A204.1 (cell line): ENCODE results near the gene NKAIN4.

Experiments used
- FAIRE-seq: peaks from 2 replicates; lab custom pipeline; 2012; peaks lifted over from hg19 to GRCh38; lab: Jason Lieb, UNC

The NKAIN4 gene

DNA sequence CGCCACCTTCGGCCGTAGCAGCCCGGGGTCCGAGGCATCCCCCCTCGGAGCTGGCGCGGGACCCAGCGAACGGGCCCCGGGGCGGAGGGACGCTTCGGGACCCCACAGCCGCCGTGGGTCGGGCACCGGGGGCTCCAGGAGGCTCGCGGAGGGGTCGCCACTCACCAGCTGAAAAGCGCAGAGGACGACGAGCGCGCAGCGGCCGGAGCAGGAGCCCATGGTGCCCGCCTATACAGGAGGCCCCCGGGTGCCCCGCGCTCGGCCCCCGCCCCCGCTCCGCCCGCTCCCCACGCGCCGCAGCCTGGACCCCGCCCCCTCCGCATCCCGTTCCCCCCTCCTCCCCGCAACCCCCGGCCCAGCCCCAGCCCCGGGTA, at the start of gene NKAIN4:
NKAIN4 (minus strand) TSS at position 232 of the 374 bp plus-strand sequence; CDS start at position 219, 13 bp downstream.
- no peak for FAIRE-seq

DNA sequence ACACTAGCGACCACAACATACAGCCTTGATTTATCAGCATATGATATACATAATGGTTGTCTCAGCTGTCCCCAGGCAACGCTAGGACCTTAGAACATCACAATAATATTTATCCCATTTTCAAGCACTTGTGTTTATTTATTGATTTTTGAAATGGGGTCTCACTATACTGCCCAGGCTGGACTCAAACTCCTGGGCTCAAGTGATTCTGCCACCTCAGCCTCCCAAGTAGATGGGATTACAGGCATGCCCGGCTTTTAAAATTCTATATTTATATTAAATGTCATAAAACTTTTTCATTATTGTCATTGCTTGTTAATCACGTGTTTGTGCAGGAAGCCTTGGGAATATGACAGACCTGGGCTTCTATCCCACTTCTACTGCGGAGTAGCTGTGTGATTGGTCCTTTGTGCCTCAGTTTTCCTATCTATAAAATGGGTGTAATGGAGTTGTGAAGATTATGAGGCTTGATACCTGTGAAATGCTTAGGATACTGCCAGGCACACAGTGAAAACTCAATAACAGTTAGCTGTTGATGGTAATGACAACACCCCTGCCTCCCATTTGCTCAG, 48.9 kb upstream of the NKAIN4 start:
- FAIRE-seq = no peak

DNA sequence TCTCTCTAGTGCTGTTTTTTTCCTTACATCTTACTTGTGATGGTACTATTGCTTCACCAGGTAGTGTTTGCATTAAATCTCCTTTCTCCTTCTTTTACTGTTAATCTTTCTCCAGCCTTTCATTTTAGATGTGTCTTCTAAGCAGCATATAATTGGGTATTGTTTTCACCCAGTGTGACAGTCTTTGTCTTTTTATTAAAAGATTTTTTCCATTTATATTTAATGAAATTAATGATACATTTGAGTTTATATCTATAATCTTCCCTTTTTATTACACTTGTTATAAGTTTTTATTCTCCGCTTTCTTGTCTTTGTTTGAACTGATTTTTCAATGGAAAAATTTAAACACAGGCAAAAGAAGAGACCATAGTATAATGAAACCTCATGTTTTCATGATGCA, 47.4 kb upstream of the NKAIN4 start:
- FAIRE-seq = no peak

DNA sequence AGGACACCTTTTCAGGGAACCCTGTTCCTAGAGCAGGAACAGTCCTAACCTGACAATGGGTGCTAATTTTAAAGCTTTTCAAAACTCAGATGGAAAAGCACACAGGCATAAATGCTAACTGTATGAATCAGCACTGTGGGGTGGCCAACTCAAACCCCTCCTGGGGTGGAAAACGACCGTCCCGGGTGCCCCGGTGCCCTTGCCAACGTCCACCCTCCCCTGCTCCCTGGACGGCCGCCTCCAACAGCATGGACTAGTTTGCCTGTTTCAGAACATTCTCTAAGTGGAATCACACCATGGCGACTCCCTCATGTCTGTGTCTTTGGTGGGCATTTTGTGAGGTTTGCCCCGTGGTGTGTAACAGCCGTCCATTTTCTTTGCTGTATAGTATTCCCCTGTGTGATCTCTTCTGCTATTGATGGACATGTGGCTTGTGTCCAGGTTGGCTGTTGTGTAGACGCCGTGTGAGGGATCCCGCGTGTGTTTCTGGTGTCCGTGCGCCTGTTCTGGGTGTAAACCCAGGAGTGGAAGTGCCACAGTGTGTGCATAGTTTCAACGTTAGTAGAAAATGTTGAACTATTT, 44.6 kb upstream of the NKAIN4 start:
- no peak for FAIRE-seq

DNA sequence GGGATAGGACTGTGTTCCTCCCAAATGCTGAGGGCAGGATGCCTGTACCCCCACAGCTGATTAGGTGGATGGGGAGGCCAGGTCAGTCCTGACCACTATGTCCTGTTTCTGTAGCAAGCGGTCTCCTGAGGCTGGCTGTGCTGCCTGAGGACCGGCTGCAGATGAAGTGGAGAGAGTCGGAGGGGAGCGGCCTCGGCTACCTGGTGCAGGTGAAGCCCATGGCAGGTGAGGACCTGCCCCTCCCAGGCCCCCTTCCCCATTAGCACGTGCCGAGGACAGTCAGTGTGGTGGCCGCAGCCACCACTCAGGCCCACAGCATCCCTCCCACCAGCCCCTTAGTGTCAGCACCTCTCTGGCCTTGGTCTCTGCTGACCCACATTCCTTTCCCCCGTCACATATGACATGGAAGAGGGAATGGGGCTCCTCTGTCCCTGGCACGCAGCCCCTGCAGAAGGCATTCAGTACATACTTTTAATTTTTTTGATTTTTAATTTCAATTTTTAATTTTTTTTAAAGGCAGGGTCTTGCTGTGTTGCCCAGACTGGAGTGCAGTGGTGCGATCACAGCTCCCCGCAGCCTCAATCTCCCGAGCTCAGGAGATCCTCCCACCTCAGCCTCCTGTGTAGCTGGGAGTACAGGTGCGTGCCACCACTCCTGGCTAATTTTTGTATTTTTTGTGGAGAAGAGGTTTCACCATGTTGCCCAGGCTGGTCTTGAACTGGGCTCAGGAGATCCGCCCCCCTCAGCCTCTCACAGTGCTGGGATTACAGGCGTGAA, 43.7 kb upstream of the NKAIN4 start:
- FAIRE-seq = no peak

DNA sequence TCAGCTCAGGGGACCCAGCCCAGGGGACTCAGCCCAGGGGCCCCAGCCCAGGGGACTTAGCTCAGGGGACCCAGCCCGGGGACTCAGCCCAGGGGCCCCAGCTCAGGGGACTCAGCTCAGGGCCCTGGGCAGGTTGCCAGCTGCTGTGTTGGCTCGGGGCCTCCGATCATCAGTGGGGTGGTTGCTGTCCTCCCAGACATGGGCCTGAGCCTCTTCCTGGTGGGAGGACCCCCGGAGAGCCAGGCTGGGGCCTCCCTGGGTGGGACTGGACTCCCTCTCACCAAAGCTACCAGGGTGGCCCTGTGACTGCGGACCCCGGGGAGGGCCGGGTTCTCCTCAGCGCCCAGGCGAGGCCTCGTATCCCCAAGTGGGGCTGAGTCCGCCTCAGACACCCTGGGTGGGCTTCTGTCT, 43.1 kb upstream of the NKAIN4 start:
- FAIRE-seq = no peak

DNA sequence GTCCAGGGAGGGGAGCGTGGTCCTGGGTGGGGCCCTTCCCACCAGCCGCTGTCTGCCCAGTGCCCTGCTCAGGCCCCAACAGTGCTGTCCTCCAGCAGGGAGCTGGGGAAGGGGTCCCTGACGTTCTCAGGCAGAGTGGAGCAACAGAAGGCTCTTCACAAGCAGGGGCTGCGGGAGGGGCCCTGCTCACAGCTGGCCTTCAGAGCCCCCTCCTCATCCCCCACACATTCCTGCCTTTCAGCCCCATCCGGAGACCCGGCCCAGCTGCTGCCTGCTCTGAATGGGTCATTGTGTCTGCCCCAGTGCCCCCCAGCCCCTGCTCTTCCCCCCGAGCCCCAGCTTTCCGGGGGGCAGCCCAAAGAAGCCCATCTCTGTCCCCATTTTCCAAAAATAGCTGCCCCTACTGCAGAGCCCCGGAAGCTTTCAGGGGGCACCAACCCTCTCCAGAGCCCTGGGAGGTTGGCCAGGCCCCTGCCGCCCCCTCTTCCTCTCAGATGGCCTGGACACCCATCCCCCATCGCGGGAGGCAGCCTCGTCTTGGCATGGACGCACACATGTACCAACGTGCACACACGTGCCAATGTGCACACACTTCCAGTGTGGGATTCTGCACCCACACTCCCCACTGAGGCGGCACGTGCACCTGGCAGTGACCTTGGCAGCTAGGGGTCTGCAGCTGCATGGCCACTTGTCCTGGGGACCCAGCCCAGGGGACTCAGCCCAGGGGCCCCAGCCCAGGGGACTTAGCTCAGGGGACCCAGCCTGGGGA, 42.5 kb upstream of the NKAIN4 start:
- no peak for FAIRE-seq

DNA sequence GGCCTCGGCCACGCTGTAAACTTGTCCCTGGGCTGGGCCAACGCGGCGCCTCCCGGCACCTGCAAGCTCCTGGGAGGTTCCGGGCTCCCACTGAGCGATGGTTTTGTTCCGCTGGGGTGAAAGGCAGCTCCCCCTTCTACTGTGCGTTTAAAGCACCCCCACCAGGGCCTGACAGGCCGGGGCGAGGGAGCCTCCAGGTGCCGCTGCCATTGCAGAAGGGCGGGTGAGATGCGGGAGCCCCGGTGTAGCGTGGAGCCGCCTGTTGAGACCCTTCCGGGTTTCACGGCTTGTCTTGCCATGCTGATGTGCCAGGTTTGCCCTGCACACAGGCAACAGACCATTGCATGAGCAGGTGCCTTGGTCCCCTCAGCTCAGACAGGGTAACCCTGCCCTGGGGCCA, 41.6 kb upstream of the NKAIN4 start:
- no peak for FAIRE-seq

DNA sequence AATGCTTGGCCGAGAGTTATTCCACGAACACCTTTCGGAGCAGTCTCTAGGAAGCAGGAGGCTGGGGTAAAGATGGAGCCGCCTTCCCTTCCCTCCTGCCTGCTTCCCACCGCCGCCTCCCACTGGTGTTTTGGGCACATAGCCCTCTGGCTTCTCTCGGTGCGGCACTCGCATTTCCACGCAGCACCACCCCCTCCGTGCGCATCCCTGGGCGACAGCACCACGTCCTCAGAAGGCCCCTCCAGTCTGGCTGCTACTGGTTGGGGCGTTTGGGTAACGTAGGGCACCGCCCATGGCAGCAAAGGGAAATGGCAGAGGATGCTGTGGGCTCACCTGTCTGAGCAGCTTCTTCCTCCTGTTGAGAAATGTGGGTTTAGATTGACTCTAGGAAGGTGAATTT, 41.2 kb upstream of the NKAIN4 start:
- no peak for FAIRE-seq

DNA sequence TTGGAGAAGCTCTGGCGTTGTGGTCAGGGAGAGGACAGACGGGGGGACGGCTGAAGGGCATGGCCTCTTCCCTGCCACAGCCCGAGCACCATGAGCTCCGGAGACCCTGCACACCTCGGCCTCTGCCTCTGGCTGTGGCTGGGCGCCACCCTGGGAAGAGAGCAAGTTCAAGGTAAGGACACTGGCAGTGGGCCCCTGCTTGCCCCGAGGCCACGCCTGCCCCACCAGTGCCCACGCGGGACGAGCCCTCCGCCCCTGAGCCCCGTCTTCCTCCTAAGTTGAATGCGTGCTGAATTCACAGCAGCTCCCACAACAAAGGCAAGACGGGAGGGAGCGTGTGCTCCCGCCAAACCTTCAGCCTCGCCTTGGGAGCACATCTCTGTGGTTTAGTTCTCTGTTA, 40.8 kb upstream of the NKAIN4 start:
- FAIRE-seq = no peak

DNA sequence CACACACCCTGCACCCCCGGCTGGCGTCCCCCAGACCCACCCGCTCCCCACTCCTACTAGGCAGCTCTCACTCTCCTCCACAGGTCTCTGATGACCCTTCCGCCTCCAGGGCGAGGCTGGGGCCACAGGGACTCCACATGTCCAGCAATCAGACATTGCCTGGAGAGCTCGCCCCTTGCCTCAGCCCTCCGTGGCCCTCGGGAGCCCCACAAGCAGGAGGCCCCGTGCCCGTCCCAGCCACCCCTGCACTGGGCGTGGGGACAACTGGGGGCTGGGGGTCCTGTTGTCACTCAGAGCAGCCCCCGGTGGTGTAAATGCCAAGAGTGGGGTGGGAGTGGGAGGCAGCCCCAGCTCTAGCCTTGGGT, 40.3 kb upstream of the NKAIN4 start:
- FAIRE-seq = no peak

DNA sequence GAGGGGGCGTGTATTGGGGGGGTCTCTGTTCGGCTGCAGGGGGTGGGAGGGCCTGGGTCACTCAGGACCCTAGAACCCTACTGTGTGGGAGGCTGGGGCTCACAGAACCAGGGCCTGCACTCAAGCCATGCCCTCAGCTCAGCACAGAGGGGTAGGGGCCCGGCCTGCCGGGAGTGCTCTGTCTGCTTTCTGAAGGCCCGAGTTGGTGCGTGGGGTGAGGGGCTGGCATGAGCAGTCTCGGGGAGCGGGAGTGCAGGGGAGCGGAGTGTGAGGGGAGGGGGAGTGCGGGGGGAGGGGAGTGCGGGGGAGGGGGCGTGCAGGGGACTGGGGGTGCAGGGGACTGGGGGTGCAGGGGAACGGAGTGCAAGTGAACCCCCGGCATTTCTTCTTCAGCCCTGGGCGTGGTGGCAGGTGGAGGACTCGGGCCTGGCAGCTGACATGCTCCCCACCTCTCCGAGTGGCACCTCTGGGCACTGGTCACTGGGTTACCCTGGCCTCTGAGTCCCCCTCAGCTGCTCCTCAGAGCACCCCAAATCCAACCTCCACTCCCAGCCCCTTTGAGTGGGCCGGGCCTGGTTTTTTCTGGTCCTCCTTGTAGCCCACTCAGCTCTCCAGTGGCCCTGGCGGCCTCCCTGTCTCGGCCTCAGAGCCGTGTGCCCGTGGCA, 39.7 kb upstream of the NKAIN4 start:
- no peak for FAIRE-seq

DNA sequence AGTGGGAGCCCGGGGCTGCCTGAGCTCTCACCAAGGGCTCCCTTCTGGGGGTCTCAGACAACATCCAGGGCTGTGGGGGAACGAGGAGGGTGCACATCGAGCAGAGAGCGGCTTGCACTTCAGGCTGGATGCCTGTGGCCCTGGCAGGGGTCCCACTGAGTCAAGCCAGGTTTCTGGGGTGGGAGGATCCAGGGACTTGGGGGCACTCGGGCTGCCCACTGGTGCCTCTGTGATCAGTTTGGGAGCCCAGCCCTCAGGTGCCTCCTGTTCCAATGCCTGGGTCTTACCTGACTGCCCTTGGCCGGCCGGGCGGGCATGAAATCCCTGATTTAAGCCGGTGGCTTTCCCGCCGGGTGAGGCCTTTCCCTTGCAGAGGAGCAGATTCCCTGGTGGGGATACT, 39.2 kb upstream of the NKAIN4 start:
- FAIRE-seq = no peak

DNA sequence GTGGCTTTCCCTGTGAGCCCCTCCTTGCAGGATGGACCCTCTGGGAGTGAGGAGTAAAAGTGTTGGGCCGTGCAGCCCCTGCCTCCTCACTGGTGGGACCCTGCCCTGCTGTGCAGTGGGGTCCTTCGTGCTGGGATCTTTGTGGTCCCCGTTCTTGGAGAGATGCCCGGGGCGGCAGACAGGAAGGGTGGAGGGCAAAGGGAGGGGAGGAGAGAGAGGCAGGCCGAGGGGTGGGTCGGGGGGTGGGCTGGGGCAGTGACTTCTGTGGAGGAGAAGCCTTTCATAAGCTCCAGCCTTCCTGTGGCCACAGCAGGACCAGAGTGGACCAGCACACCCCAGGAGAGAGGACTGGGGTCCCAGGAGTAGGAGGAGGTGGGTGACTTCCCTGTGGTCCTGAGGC, 38.6 kb upstream of the NKAIN4 start, which contains the start of gene COL20A1:
COL20A1 (plus strand) TSS at position 283 of the 400 bp plus-strand sequence. CDS start 1,922 bp downstream, outside the sequence.
- FAIRE-seq = no peak

DNA sequence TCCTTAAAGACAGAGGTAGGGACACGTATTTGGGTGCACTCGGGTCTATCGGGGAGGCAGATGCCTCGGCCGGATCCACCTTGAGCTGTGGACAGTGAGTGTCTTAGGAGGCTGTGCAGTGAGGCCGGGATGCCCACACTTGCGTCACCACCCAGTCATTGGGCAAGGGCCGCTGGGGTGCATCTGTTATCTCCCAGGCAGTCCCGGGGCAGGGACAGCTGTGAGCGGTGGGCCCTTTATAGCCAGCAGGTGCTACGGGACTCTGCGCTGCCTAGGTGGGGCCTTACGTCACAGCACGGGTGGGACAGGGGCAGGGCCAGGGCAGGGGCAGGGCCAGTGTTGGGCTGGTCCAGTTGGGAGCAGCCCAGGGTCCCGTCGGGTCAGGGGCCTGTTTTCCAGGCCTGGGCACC, 38.0 kb upstream of the NKAIN4 start:
- FAIRE-seq = no peak

DNA sequence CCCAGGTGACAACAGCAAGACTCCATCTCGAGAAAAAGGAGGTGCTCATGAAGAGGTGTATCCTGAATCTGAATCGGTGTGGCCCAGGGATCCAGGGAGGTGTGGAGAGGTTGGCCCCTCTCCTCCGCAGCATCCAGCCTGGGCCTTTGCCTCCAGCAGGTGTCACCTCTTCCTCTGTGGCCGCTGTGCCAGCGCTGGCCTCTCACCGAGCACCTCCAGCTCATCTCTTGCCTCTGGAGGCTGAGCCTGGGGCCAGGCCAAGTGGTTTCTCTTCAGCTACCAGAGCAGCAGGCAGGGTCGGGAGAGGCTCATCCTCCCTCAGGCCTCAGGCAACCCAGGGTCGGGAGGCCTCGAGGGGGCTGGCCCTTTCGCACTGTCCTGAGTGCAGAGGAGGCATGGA, 37.5 kb upstream of the NKAIN4 start:
- no peak for FAIRE-seq

DNA sequence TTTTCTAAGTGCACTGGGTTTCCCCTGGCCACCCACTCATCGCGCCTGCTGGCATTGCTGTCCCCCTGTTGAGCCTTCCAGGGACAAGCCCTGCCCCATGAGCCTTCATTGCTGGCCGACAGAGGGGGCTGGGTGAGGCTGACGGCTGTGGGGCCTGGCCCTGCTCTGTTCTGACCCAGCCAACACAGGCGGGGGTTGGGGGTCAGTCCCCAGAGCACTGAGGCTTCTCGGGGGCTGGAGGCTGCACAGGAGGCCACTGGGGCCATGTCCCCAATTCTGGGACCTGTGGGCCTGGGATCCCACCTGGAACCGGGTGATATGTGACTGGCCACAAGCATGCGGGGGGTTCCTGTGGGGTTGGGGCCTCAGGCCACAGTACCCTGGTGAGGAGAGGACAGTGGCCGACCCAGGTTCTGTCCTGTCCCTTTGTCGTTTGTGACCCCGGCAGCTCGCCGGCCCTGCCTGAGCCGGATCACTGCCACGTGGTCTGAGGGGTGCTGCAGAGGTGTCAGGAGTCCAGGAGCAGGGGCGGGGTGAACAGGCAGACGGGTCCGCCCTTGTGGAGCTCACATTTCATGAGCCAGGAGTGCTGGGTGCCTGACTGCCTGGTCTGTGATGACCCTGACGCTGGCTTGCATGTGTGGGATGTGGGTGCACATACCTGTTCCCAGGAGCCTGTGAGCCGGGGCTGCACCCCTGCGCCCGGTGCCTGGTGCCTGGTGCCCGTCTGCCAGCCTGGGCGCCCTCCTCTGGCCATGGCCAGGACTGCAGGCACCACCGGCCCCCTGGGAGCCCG, 36.6 kb upstream of the NKAIN4 start:
- FAIRE-seq = no peak

DNA sequence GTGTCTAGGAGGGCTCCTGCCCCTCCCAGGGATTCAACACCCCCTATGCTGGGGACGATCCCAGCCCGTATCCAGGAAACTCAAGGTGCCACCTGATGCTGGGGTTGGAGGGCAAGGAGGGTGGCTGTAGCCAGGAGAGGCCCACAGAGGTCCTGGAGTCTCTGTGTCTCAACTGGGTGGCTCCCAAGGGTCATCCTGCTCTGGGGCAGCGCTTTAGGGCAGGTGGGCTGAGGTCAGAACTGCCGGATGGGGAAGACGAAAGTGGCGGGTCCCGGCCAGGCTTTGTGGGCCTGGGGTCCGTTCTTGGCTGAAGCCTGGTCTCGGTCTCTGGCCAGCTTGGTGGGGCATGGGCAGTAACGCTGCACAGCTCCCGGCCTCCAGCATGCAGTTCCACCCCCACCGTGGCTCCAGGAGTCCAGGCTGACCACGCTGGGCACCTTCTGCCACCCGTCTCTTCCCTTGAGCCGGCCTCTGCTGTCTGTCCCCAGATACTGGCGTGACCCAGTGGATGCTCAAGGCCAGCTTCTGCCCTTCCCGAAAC, 35.9 kb upstream of the NKAIN4 start:
- FAIRE-seq = no peak

DNA sequence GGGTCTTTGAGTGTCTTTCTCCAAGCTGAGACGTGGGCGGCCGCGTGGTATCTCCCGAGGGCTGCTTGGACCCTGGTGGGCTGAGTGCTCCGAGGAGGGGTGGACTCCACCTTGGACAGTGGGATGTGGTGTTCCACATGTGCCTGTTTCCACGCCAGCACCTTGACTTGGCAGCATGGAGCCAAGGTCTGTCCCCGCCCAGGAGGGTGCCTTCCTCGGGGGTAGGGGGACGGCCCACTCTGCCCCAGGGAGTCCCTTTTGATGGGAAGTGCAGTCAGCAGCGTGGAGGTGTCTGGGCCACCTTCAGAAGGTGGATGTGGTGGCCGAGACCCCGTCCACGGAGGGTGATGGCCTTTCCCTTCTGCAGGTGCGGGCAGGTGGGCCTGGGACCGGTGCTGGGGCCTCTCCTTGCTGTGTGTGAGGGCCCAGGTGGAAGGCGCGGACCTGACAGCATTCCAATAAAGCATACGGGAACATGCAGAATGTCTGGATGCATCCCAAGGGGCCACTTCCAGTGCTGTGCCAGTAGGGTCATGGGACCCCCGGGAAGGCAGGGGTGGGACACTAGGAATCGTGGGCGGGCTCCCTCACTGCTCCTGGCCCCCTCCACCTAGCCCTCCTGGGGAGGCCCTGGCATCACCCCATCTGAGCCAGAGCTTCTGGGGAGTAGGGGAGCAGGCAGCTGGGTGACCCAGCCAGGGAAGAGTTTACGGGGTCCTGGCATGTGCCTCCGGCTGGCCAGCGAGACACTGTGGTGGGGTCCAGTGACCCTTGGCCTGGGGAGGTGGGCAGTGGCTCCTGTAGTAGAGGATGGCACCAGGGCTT, 35.3 kb upstream of the NKAIN4 start:
- FAIRE-seq = no peak

DNA sequence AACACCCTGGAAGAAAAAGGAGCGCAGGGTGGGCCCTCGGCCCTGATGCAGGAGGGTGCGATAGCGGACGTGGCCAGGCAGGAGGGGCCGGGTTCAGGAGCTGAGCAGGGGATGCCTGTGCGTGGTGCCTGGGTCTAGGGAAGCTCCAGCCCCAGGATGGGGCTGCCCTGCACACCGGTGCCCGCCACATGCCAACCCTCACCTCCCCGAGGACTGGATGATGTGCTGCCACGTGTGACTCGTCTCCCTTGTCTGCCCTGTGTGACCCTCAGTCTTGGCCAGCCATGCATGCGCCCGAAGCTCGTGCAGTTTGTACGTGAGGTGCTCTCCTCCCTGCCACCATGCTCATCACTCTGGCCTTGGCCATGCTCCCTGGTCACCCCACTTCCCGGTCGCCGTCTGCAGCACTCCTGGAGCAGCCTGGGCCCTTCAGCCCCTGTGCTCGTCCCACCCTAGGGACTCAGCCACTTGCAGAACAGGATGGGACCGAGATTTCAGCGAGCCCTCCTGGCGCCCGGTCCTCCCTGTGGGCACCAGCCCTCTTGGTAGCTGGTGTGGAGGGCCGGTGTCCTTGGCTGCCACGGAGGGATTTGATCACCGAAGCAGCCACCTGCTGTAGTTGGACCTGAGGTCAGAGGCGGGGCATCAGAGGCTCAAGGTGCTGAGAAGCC, 34.5 kb upstream of the NKAIN4 start:
- FAIRE-seq = no peak
